Smooth muscle cell of trachea (primary cell): ENCODE data around the gene SPDYE2. TPM values are rescaled to one million over a fixed set of nuclear protein-coding genes. Genes with fewer than 3 reads are reported as not detected.

ENCODE experiments used
- total RNA-seq: library from RNA; depleted of rRNA; stranded (reverse); fragments of >200 nt; gene quantifications from 2 replicates; pipeline ENCODE4 v1.2.1, GENCODE V29; 2014

The SPDYE2 gene, protein sequence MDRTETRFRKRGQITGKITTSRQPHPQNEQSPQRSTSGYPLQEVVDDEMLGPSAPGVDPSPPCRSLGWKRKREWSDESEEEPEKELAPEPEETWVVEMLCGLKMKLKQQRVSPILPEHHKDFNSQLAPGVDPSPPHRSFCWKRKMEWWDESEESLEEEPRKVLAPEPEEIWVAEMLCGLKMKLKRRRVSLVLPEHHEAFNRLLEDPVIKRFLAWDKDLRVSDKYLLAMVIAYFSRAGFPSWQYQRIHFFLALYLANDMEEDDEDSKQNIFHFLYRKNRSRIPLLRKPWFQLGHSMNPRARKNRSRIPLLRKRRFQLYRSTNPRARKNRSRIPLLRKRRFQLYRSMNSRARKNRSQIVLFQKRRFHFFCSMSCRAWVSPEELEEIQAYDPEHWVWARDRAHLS
- not detected in 2 replicates for total RNA-seq

DNA sequence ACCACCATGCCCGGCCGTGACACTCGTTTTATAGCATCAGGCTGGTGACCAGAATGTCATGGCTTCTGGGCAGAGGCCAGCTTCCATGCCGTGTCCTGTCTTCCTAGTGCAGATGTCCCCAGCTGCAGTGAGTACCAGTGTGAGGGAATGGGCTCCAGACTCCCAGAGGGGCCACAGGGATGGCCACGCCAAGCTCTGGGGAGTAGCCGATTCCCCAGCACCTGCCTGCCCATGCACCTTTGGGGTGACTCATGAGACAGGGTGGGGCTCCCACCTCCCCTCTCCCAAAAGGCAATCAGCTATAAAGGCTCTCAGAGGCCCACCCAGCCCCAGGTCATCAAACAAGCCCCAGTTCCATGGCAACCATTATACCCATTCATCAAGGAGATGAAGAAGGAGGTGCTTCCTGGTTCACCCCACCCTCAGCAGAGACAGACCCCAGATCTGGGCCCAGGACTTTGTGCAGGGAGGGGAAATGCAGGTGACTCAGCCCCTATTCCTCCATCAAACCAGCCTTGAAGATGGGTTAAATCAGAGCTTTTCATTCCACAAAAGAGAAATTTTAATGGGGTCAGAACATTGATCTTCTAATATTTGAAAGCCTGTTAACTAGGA, at the start of gene SPDYE2:
TSS of gene SPDYE2 (plus strand) at position 419 of the 615 bp plus-strand sequence. CDS start 2,030 bp downstream, outside the sequence.

DNA sequence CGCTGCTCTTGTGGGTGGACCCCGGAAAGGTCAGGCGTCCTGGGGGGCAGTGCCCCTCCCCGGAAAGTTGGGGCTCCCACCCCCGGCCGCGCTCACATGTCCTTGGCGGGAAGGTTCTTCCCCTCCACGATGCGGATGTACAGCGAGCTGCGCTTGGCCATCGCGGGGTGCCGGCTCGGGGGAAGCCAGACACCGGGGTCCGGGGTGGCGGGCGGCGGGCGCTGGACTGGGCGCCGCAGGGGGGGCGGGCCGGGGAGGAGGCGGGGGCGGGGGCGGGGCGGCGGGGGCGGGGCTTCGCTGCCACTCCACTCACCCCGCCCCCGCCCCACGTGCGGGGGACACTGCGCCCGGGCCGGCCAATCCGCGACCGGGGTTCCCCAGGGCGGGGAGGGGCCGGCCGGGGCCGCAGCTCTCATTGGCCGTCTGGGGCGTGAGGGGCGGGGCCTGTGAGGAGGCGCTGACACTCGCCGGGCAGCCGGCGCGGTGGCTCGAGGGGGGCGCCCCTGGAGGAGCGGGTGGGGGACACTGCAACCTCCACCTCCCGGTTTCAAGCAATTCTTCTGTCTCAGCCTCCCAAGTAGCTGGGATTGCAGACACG, 33.4 kb upstream of the SPDYE2 start, which contains the start of gene RASA4B:
TSS of gene RASA4B (minus strand) at position 228 of the 598 bp plus-strand sequence. CDS start at position 161, 67 bp downstream.

DNA sequence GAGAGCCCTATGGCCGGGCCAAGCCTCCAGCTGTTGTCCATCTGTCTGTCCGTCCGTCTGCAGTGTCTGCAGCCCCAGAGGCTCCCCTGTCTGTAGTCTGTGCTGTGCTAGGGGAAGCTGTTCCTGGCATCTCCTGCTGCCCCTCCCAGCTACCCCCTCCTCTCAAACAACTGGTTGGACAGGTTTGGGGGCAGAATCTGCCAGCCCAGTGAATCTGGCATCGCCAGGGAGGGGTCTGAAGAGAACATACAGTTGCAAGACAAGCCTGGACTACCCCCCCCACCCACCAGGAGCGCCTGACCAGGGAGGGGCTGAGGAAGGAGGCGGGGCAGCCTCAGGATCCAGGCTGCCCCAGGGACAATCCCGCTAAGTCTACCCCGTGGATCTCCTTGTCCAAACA, 7.4 kb upstream of the SPDYE2 start, which contains the start of gene UPK3BL2:
TSS of gene UPK3BL2 (minus strand) at position 101 of the 400 bp plus-strand sequence. CDS start at position 41, 60 bp downstream.

DNA sequence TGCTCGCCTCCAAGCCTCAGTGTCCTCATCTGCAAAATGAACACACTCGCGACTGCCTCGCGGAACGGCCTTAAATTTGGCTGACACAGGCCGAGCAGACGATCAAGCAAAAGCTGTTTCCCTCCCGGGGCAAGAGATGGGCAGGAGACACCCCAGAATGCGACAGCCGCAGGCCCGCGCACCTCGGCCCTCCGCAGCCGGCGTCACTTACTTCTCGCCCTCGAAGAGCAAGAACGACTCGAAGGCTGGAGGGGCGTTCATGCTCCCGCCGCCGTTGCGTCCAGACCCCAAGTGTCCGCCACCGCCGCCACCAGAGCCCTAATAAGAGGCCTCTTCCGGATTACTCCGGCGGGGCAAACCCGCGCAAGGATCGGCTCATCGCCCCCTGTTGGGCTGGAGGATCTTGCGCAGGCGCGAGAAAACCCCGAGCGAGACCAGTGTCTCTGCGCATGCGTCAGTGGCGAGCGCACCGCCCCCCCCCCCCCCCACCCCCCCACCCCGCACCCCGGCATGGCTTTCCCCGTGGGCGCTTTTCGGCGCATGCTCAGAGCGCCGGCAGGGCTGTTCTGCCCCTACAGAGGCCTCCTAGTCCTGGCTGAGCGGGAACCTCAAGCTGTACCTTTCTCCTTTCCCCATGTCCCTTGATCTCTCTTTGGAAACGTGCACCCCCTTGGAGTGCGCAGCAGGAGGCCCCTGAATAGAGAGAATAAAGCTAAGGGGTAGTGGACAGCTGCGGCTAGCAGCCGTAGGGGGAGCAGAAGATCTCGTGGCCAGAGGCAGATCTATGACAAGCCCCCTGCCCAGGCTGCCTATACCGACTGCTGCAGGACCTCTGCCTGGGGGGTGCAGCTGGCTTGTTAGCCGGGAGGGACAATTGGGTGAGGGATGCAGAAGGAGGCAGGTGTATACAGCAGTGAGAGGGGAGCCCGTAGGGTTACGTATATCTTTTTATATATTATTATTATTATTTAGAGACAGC, 21.5 kb downstream of the SPDYE2 start, which contains the start of gene POLR2J3:
TSS of gene POLR2J3 (minus strand) at position 323 of the 979 bp plus-strand sequence. CDS start at position 261, 62 bp downstream.

Other genes with a start within 250 kb of the SPDYE2 start
- 0.15 and 0.17 TPM in 2 replicates for gene SPDYE6, start 194.8 kb upstream of the SPDYE2 start, total RNA-seq
- 16.7 and 19.3 TPM in 2 replicates for gene PRKRIP1, start 154.9 kb upstream of the SPDYE2 start, total RNA-seq
- gene ORAI2, start 117.7 kb upstream of the SPDYE2 start, total RNA-seq, result 40.1 and 52.9 TPM in 2 replicates
- 13.2 and 17.4 TPM in 2 replicates for gene ALKBH4, start 86.4 kb upstream of the SPDYE2 start, total RNA-seq
- gene LRWD1, start 86.2 kb upstream of the SPDYE2 start, total RNA-seq, result 15.0 and 23.5 TPM in 2 replicates
- gene POLR2J, start 72.3 kb upstream of the SPDYE2 start, total RNA-seq, result 27.6 and 29.4 TPM in 2 replicates
- gene RASA4B, start 33.4 kb upstream of the SPDYE2 start, total RNA-seq, result 3.0 and 3.5 TPM in 2 replicates
- gene UPK3BL2, start 7.5 kb upstream of the SPDYE2 start, total RNA-seq, result 0.99 and 1.9 TPM in 2 replicates
- 28.8 and 33.3 TPM in 2 replicates for gene POLR2J3, start 21.4 kb downstream of the SPDYE2 start, total RNA-seq
- gene RASA4, start 65.5 kb downstream of the SPDYE2 start, total RNA-seq, result 6.5 and 7.4 TPM in 2 replicates
- gene UPK3BL1, start 91.6 kb downstream of the SPDYE2 start, total RNA-seq, result 10.3 and 12.2 TPM in 2 replicates
- gene SPDYE2B, start 99.1 kb downstream of the SPDYE2 start, total RNA-seq, result not detected in 2 replicates
- 2.5 and 4.5 TPM in 2 replicates for gene POLR2J2, start 120.4 kb downstream of the SPDYE2 start, total RNA-seq
- 10.9 and 13.2 TPM in 2 replicates for gene FAM185A, start 197.8 kb downstream of the SPDYE2 start, total RNA-seq